GM18951 (cell line): Measurements from ENCODE around the gene INKA2.

ENCODE experiments used
- POLR2A ChIP-seq: IDR thresholded peaks from 4 replicates; pipeline ENCODE4 v1.6.1; 2011; ENCODE audit warnings: mild to moderate bottlenecking; ENCODE audit not compliant: insufficient read length, insufficient read depth; ENCODE audit errors: extremely low read depth
- in situ Hi-C: fragments of 300-500 bp; cut with MboI; formaldehyde crosslinking; loops from one replicate; pipeline ENCODE4 v1.12.0; 2022; ENCODE audit warnings: low sequenced_read_pairs, mixed read lengths, inconsistent platforms; ENCODE audit not compliant: unreplicated experiment

INKA2 gene

DNA sequence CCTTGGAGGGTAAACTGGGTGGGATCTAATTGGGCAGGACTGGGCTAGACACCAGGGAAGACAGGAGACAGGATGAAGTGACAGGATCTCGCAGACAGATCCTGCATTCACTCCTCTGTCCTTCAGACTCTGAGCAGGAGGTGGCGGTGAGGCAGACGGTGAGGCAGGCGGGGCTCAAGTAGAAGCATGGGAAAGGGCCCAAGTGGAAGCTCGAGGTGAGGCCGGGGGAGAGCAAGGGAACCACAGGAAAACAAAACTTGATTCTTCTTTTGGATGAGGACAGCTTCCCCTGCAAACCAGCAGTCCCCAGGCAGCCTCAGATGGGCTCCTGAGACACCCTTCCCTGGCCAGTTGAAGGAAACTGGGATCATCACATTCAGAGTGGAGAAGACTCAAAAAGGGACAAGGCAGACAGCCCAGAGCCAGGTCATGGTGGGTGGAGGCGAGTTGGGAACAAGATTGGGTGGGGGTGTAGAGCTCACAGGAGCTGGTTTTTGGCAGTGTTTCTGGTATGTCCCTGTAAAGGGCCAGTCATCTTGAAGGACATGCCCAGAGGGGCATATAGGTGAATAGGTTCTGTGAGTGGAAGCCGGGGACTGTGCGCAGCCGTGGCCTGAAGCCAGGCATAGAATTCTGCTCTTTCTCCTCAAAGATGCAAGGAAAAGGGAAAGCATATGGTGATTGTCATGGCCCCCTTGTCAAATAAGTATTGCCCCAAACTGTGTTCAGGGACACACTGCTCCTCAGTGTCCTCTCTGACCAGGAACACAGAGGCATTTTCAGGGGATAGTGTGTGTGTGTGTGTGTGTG is 18.0 kb downstream of the INKA2 start:
- in situ Hi-C loops, result no loop called here
- TF ChIP-seq POLR2A, result no peak

GRCh38 chr1:111720274-111720976 is 18.8 kb downstream of the INKA2 start:
- no peak for TF ChIP-seq POLR2A
- in situ Hi-C loops, result no loop called here

GRCh38 chr1:111719674-111720132 is 19.5 kb downstream of the INKA2 start:
- TF ChIP-seq POLR2A, result no peak
- in situ Hi-C loops, result no loop called here

- in situ Hi-C loops, result no loop called here
- no peak for TF ChIP-seq POLR2A
Observed at GRCh38 chr1:111719135-111719534, 20.1 kb downstream of the INKA2 start.

DNA sequence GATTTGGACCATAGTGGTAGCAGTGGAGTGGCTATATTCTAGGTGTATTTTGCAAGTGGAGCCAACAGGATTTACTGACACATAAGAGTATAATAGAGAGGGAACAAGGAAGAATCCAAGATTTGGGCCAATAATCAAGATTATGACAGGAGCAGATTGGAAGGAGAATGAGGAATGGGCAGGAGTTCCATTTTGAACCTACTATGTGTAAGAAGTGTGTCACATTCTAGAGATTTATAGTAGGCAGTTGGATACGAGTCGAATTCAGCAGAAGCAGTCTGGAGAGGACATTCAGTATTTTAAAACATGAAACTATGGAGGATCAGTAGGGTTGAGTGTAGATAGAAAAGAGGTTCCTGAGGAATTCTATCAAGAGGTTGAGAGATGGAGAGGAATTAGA is 21.7 kb downstream of the INKA2 start:
- TF ChIP-seq POLR2A, result no peak
- in situ Hi-C loops, result no loop called here

DNA sequence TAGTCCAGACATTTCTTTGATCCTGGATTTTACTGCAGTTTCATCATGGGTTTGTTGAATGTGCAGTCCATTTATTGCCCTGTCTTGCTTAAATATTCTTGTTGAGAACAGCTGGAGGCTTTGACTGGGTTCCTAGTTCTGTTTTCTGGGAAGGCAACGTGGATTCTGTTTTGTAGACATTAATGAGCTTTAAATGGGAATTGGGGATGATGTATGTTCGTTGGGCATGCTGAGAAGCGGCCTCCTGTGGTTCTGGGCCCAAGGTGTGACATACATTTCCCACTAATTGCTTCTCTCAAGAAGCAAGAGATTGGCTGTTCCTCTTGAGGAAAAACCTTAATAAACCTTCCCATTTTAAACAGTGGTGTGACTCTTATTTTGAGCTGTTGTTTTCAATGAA is 22.9 kb downstream of the INKA2 start:
- TF ChIP-seq POLR2A, result no peak

GRCh38 chr1:111709986-111710385 is 29.2 kb downstream of the INKA2 start:
- TF ChIP-seq POLR2A, result no peak
- in situ Hi-C loops, result no loop called here

More for the DNA sequence above, 22.9 kb downstream of the INKA2 start:
- in situ Hi-C loops, result no loop called here

DNA sequence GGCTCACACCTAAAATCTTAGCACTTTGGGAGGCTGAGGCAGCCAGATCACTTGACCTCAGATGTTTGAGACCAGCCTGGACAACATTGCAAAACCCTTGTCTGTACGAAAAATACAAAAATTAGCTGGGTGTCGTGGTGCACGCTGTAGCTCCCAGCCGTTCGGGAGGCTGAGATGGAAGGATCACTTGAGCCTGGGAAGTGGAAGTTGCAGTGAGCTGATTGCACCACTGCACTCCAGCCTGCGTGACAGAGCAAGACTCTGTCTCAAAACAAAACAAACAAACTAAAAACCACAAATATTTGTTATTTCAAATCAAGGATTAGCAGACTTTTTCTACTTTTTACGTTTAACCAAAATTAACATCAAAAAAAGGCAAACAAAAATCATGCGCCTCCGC is 31.3 kb downstream of the INKA2 start:
- no peak for TF ChIP-seq POLR2A
- in situ Hi-C loops, result no loop called here

DNA sequence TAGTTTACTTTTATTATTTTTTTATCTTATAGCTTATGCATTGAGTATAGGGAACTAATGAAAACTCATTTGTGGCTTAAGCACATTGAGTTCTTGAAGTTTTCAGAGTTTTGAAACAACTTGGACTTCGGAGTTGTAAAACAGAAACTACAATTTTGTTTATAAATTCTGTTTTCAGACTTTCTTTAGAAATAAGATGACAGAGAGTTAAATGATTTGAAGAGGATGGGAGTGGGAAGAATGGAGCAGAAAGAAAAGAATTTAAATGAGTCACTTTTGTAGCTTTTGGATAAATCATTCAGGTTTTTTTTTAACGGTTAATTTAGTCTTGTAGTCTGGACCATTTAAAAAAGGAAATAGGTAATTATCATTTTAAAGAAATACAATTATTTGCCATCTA is 32.3 kb downstream of the INKA2 start:
- TF ChIP-seq POLR2A, result no peak
- in situ Hi-C loops, result no loop called here

GRCh38 chr1:111705841-111706240 is 33.4 kb downstream of the INKA2 start:
- in situ Hi-C loops, result no loop called here
- TF ChIP-seq POLR2A, result no peak

GRCh38 chr1:111704776-111705175 is 34.4 kb downstream of the INKA2 start:
- in situ Hi-C loops, result no loop called here
- no peak for TF ChIP-seq POLR2A

- in situ Hi-C loops, result no loop called here
- TF ChIP-seq POLR2A, result no peak
Observed at GRCh38 chr1:111704240-111704639, 35.0 kb downstream of the INKA2 start.

DNA sequence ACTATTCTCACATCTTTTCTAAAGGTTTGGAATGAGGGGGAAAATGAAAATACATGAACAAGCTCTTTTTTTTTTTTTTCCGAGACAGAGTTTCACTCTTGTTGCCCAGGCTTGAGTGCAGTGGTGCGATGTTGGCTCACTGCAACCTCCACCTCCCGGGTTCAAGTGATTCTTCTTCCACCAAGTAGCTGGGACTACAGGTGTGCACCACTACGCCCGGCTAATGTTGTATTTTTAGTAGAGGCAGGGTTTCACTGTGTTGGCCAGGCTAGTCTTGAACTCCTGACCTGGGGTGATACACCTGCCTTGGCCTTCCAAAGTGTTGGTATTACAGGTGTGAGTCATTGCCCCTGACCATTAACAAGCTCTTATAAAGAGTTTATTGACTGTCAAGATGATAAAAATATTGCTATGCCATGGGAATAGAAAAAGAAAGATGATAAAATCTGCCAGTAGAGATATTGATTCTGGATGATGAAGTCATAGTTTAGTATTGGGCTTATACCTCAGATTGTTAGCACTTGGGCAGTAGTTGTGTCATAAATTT is 36.6 kb downstream of the INKA2 start:
- in situ Hi-C loops, result no loop called here
- no peak for TF ChIP-seq POLR2A

DNA sequence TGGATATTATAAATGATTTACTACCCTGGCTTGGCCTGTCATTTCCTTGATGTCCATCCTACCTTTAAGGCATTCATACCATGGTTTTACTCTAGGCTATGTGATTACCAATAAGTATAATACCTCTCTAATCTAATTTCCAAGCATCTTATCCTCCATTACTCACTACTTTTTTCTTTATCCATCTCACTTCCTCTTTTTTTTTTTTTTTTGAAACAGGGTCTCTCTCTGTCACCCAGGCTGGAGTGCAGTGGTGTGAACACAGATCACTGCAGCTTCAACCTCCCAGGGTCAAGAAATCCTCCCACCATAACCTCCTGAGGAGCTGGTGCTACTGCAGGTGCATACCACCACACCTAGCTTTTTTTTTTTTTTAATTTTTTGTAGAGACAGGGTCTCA is 39.9 kb downstream of the INKA2 start:
- TF ChIP-seq POLR2A, result no peak
- in situ Hi-C loops, result no loop called here
